GM19025 (cell line): ENCODE data around the gene MRPS31.

Experiments
- ATAC-seq: cut with Tn5 transposase; IDR thresholded peaks from one replicate; pipeline ENCODE4 v1.9.1; 2021; ENCODE audit warnings: mild to moderate bottlenecking, low read depth, moderate library complexity; ENCODE audit not compliant: unreplicated experiment

Gene MRPS31

GRCh38 chr13:40770934-40771618 lies at the start of gene MRPS31:
MRPS31 (minus strand) TSS chr13:40771190; CDS start chr13:40771136, 54 bp downstream.
- ATAC-seq = peak; percentile 92

GRCh38 chr13:40819797-40820315 lies 48.9 kb upstream of the MRPS31 start:
- ATAC-seq = no peak

- no peak for ATAC-seq
Measured at GRCh38 chr13:40818926-40819325, 47.9 kb upstream of the MRPS31 start.

GRCh38 chr13:40814803-40815202 lies 43.8 kb upstream of the MRPS31 start:
- no peak for ATAC-seq

GRCh38 chr13:40813667-40814454 lies 42.9 kb upstream of the MRPS31 start:
- ATAC-seq = no peak

- ATAC-seq = no peak
Measured at GRCh38 chr13:40812724-40813445, 41.9 kb upstream of the MRPS31 start.

GRCh38 chr13:40812102-40812501 lies 41.1 kb upstream of the MRPS31 start:
- no peak for ATAC-seq

GRCh38 chr13:40809471-40809870 lies 38.5 kb upstream of the MRPS31 start:
- no peak for ATAC-seq

- ATAC-seq = no peak
Measured at GRCh38 chr13:40806241-40806640, 35.3 kb upstream of the MRPS31 start.

GRCh38 chr13:40803316-40803715 lies 32.3 kb upstream of the MRPS31 start:
- no peak for ATAC-seq

- ATAC-seq = no peak
Measured at GRCh38 chr13:40801255-40802217, 30.5 kb upstream of the MRPS31 start.

GRCh38 chr13:40800559-40800958 lies 29.6 kb upstream of the MRPS31 start:
- ATAC-seq = no peak

- ATAC-seq = no peak
Measured at GRCh38 chr13:40799508-40799907, 28.5 kb upstream of the MRPS31 start.

GRCh38 chr13:40798380-40798779 lies 27.4 kb upstream of the MRPS31 start:
- no peak for ATAC-seq

- ATAC-seq = no peak
Measured at GRCh38 chr13:40796649-40797048, 25.7 kb upstream of the MRPS31 start.

- no peak for ATAC-seq
Measured at GRCh38 chr13:40794414-40795368, 23.7 kb upstream of the MRPS31 start.

- ATAC-seq = no peak
Measured at GRCh38 chr13:40793339-40793738, 22.3 kb upstream of the MRPS31 start.

GRCh38 chr13:40792284-40793051 lies 21.5 kb upstream of the MRPS31 start:
- ATAC-seq = peak; percentile 27
